Tibial artery (tissue), 4 donors: ENCODE results near the gene GPHA2.

Experiments
- DNase-seq, 2 donors: peaks; one replicate each; pipeline ENCODE4 v3.0.0-alpha.2; 2019
- H3K27ac ChIP-seq, 2 donors: fragments of 200-600 bp; sonication (generic) in 1 of 2; 1 replicate in 1 of 2; 2 replicates in 1 of 2; pipeline ENCODE4 v1.5.1; 2018 to 2019; ENCODE audit warnings: mild to moderate bottlenecking in 1 of 2
- H3K27me3 ChIP-seq, 2 donors: fragments of 200-600 bp; sonication (generic) in 1 of 2; one replicate each; pipeline versions ENCODE4 v1.5.1 to v1.6.0; 2016 to 2019
- H3K36me3 ChIP-seq, 3 donors: fragments of 200-600 bp; sonication (generic) in 2 of 3; one replicate each; pipeline ENCODE4 v1.5.1; 2016 to 2019; ENCODE audit warnings: mild to moderate bottlenecking in 2 of 3
- H3K4me1 ChIP-seq, 4 donors: fragments of 200-600 bp; sonication (generic) in 2 of 4; 1 replicate in 3 of 4; 2 replicates in 1 of 4; pipeline ENCODE4 v1.5.1; 2016 to 2019
- H3K4me3 ChIP-seq, 2 donors: fragments of 200-600 bp; sonication (generic) in 1 of 2; 1 replicate in 1 of 2; 2 replicates in 1 of 2; pipeline ENCODE4 v1.5.1; 2018 to 2019; ENCODE audit warnings: mild to moderate bottlenecking in 2 of 2
- H3K9me3 ChIP-seq, 3 donors: fragments of 200-600 bp; sonication (generic) in 1 of 3; one replicate each; pipeline ENCODE4 v1.5.1; 2016 to 2019
- CTCF ChIP-seq, 2 experiments: fragments of 200-600 bp in 1 of 2; fragments of 450-650 bp in 1 of 2; IDR thresholded peaks; one replicate each; pipeline ENCODE4 v1.5.1; 2017 to 2019; ENCODE audit warnings: antibody characterized with exemption in 2 of 2, mild to moderate bottlenecking in 1 of 2, moderate library complexity in 1 of 2
- intact Hi-C: fragments of 100-400 bp; cut with DNase I; formaldehyde crosslinking; loops from one replicate; pipeline ENCODE4 v1.15.0; 2023; ENCODE audit warnings: low total_unique reads

Gene GPHA2

DNA sequence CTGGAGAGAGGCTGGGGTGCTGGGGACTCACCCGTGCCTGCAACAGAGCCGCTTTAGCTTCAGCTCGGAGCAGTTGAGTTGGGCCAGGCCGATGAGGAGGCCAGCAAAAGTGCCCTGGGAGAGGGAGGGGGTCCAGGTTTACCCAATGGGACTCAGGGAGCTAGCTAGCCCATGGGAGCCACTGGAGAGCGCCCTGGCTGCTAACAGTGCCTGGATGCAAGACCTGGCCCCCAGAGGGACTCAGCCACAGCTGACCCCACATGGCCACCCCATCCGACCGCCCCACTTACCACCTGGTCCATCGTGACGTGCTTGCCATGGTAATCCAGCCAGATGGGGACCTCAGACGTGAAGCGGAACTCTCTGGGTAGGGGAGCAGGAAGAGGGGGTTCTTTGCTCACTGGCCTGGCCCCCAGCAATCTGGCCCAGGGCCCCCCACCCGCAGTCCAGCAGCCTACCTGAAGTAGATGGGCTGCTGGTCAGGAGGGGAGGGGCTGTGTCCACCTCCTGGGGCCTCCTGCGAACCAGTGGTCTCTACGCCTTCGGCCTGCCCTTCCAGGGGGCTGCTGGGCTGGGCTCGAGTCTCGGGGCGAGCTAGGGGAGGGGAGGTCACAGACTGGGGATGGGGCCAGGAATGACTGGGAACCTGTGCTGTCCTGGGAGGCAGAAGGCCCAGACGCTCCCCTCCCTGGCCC lies 38.2 kb downstream of the GPHA2 start:
- H3K27me3 ChIP-seq = no peaks in the 10 kb centered on the region
- intact Hi-C loops = no loop called here
- H3K4me3 ChIP-seq = no peak overlapping the region
- H3K4me1 ChIP-seq = no peaks in the 10 kb centered on the region
- peaks cover 28 to 81% (median 72%) of the 10 kb centered on the region in 3 donors for H3K36me3 ChIP-seq
- no peaks in the 10 kb centered on the region for H3K9me3 ChIP-seq
- DNase-seq = no peak
- H3K27ac ChIP-seq = no peak overlapping the region
- TF ChIP-seq CTCF (IDR thresholded peaks at IDR 0.05) = no peak

DNA sequence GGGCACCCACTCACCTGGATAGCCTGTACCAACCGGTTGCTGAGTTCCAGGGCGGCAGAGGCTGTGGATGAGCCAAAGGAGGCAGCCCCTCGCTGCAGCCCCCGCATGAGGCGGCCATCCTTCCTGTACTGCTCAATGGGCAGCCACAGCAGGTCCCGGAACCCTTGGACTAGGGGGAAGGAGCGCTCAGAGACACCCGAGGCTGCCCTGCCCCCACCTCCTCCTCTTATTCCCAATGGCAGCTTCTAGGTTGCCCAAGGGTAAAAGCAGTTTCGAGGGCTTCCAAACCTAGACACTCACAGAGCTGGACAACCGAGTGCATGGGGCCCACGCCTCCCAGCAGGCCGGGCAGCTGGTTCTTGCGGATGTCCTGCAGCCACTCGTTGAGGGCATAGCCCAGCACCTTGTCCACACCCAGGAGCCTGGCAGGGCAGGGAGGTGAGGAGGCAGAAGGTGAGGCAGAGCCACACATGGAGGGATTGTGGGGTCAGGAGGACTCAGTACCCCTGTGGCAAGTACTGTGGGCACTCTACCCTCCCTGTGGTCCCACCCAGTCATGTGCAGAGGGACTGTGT lies 39.2 kb downstream of the GPHA2 start:
- no peak for DNase-seq
- Histone ChIP-seq H3K36me3 (peaks cover 19 to 71% (median 62%) of the 10 kb centered on the region in 3 donors), H3K9me3 (no peaks in the 10 kb centered on the region), H3K4me1 (no peaks in the 10 kb centered on the region), H3K27me3 (no peaks in the 10 kb centered on the region), H3K27ac (no peak overlapping the region), H3K4me3 (no peak overlapping the region)
- intact Hi-C loops = no loop called here
- TF ChIP-seq CTCF (IDR thresholded peaks at IDR 0.05) = no peak

DNA sequence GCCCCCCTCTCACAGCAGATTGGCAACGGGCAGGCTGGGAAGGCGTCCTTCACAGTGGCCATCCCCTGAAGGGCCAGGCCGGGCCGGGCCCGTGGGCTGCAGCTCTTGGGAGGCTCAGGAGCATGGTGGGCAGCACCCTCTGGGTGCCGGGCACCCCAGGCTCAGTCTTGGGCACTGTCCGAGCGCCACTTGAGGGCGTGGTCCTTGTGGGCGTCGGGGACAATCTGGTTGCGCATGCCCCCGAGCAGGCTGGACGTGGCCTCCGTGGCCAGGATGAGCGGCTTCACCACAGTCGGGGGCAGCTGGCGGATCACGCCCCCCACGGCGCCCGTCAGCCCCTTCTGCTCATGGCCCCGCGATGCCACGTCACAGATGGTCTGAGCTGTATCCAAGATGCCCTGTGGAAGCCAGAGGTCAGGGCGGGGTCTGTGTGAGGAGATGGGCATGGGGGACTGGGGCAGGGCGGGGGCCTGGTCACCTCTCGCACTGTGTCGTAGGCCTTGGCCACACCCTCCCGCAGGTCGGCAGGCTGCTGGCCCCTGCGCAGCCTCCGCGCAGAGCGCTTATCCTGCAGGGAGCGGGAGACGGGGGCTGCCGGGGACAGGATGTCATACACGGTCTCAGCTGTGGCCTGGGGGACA lies 40.8 kb downstream of the GPHA2 start:
- Histone ChIP-seq H3K36me3 (peaks cover 5 to 55% (median 46%) of the 10 kb centered on the region in 3 donors), H3K27me3 (no peaks in the 10 kb centered on the region), H3K9me3 (no peaks in the 10 kb centered on the region), H3K27ac (no peak overlapping the region), H3K4me3 (no peak overlapping the region), H3K4me1 (no peaks in the 10 kb centered on the region)
- no peak for TF ChIP-seq CTCF (IDR thresholded peaks at IDR 0.05)
- intact Hi-C loops = loop anchor here (2.0 to 5.0 kb wide), 2 partner anchors 48 to 108 kb away; no protein-coding TSS in a partner anchor
- no peak for DNase-seq

DNA sequence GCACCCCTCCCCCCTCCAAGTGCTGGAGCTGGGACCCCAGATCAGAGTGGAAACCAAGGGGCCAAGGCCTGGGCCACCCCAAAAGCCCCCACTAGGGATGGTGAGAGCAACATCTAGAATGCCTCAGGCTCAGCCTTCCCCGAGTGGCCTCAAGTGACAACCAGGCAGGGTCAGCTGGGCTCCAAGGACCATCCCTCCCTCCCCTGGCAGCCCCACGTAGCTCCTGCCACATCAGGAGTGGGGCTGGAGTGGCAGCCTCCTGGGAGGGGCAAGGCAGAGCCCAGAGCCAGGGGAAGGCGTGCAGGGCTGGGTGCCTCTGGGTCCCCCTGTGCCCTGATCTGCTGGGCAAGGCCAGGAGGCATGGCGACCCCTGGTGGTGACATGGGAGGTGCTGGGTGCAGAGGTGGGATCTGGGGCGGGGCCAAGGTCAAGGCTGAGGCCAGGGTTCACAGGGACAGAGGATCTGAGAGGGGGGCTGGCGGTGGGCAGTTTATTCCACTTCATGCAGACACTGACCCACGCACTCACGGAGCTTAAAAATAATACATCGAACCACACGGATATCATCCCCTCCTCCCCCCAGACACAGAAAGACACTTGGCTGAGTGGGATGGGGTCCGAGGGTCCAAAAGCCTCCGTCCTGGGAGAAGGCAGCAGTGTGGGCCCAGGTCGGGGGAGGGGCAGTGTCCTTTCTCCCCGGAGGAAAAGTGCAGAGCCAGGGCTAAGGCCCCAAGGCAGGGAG lies 41.5 kb downstream of the GPHA2 start:
- Histone ChIP-seq H3K4me3 (no peak overlapping the region), H3K27ac (no peak overlapping the region), H3K36me3 (peaks cover 5 to 48% (median 42%) of the 10 kb centered on the region in 3 donors), H3K4me1 (no peaks in the 10 kb centered on the region), H3K27me3 (no peaks in the 10 kb centered on the region), H3K9me3 (no peaks in the 10 kb centered on the region)
- intact Hi-C loops = loop anchor here (2.0 to 5.0 kb wide), 2 partner anchors 47 to 107 kb away; no protein-coding TSS in a partner anchor
- peak; percentile 74 to 87 for DNase-seq
- TF ChIP-seq CTCF (IDR thresholded peaks at IDR 0.05) = peak; percentile 82 to 91

- Histone ChIP-seq H3K27ac (no peak overlapping the region), H3K9me3 (no peaks in the 10 kb centered on the region), H3K4me3 (no peak overlapping the region), H3K36me3 (peaks cover 4 to 40% (median 34%) of the 10 kb centered on the region in 3 donors), H3K4me1 (peaks cover 0 to 2% (median under 1%) of the 10 kb centered on the region in 4 donors), H3K27me3 (no peaks in the 10 kb centered on the region)
- DNase-seq = no peak
- no peak for TF ChIP-seq CTCF (IDR thresholded peaks at IDR 0.05)
- intact Hi-C loops = loop anchor here (2.0 to 5.0 kb wide), 2 partner anchors 47 to 106 kb away; no protein-coding TSS in a partner anchor
These were observed 42.3 kb downstream of the GPHA2 start for GRCh38 chr11:64893194-64894069.
